NCI-H748 (cell line): Measurements from ENCODE around the gene NOTCH2.

ENCODE experiments used
- DNase-seq: peaks from one replicate; lab custom pipeline; 2025; ENCODE audit not compliant: unreplicated experiment; lab: John Stamatoyannopoulos, UW

The NOTCH2 gene

DNA sequence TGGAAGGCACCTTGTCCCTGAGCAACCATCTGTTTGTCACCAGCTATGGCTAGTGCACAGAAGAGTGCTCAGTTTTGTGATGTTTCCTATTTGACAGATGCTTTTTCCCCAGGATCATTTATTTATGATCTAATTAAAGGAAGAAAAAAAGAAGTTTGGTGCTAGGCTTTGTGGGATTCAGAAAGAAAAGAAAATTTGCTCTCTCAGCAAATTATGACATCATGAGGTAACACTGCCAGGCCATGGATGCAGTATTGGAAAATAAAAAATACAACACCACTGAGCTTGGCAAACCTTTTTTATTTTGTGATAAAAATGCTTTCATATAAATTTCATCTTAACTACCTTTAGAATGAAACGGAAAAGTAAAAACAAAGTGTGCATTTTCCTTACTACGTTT, 157.7 kb downstream of the NOTCH2 start:
- no peak for DNase-seq

GRCh38 chr1:119910618-119911017, 158.8 kb downstream of the NOTCH2 start:
- no peak for DNase-seq

GRCh38 chr1:119909890-119910596, 159.4 kb downstream of the NOTCH2 start:
- DNase-seq, result no peak

DNA sequence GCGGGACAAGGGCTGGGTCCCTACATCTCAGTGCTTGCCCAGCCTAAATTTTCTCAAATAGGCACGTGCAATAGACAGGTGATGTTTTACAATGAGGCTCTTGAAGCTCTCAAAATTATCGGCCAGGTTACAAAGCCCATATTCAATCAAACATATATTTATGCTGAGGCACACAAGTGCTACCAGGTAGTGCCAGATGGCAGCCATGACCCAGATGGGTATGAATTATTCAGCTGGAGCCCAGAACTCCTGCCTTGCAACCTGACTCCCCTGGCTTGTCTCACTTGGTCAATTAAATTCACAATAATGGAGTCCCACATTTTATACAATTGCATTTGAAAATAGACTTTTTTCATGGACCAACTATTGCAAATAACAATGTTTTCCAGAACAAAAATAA, 160.8 kb downstream of the NOTCH2 start:
- DNase-seq, result peak; percentile 32

DNA sequence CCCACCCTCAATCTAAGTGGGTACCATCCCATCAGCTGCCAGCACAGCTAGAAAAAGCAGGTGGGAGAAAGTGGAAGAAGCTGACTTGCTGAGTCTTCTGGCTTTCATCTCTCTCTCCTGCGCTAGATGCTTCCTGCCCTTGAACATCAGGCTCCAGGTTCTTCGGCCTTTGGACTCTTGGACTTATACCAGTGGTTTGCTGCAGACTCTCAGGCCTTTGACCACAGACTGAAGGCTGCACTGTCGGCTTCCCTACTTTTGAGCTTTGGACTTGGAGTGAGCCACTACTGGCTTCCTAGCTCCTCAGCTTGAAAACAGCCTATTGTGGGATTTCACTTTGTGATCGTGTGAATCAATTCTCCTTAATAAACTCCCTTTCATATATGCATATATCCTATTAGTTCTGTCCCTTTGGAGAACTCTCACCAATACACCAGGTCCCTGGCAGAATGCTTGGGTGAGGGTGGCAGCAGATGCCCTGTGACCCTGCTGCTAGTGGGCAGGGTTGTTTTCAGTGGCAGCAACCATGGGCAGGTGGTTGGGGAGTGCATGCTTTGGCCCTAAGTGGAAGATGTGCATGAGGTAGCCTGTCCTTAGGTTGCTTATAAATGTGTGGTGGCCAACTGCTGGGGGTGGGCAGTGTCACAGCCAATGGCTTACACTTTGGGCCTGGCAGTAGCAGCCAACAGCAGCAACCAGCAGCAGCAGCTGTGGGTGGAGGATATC, 162.4 kb downstream of the NOTCH2 start:
- DNase-seq, result no peak

GRCh38 chr1:119903443-119903835, 166.0 kb downstream of the NOTCH2 start:
- no peak for DNase-seq

DNA sequence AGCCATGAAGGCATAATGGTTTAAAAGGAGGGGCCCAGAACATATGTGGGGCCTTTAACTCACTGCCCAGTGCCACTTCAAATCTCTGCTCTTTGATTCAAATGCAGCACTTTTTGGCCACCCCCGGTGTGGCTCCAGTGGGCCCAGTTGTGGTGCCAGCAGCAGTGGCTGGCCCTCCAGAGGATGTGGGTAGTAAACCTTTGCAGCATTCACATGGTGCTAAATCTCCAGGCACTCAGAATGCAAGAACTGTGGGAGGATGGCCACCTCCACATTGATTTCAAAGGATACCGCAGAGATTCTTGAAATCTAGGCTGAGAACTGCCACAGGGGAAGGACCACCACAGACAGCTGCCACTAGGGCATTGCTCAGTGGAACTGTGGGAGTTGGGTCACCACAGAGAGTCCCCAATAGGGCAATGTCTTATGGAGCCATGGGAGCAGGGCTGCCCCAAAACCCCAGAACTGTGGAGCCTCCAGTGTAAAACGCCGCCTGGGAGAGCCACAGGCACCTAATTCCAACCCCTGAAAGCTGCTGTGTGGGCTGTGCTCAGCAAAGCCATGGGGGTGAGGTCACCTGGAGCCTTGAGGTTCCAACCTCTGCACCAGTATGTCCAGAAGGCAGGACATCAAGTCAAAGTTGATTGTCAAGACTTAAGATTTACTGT, 166.6 kb downstream of the NOTCH2 start:
- DNase-seq, result no peak

DNA sequence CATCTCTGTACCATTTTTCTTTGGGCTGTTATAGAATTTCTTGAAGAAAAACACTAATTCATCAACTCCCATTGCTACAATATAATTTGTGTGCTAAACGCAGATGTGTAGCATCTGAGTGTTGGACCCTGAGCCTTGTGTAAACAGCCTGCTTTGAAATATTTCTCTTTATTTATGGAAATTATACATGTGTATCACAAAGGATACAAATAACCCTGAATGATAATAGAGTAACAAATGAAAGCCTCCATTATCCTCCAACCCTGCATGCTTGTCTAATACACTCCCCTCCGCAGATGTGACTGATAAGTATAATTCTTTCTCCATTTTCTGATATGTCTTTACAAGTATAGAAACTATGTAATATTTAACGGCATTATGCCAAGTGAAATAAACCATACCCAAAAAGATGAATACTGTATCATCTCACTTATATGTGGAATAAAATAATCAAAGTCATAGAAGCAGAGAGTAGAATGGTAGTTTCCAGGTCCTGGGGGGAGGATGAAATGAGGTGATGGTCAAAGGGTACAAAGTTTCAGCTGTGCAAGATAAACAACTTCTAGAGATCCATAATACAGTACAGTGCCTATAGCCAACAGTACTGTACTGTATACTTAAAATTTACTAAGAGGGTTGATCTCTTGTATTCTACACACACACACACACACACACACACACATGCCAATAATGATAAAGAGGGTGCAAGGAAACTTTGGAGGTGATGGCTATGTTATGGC, 170.3 kb downstream of the NOTCH2 start:
- peak; percentile 58 for DNase-seq

GRCh38 chr1:119898530-119898929, 170.9 kb downstream of the NOTCH2 start:
- peak; percentile 17 for DNase-seq

GRCh38 chr1:119896303-119896702, 173.2 kb downstream of the NOTCH2 start, which contains the start of gene ADAM30:
Gene ADAM30 (minus strand): TSS chr1:119896515. CDS start chr1:119896336, 179 bp downstream.
- no peak for DNase-seq

DNA sequence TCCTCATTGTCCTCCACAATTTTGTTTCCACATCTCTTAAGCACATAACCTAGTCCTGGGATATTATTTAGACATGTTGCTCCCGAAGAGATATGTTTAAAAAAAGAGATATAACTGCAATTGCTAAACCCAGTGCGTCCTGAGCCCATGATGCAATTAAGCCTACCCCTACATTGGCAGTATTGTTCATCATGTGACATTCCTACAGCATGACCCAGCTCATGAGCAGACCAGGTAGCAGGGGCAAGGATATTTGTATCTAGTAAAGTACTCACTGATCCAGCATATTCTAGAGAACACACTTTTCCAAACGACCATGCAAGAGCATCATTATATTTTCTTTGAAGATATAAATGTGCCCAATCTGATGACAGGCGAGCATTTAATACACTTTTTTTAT, 174.4 kb downstream of the NOTCH2 start:
- no peak for DNase-seq

DNA sequence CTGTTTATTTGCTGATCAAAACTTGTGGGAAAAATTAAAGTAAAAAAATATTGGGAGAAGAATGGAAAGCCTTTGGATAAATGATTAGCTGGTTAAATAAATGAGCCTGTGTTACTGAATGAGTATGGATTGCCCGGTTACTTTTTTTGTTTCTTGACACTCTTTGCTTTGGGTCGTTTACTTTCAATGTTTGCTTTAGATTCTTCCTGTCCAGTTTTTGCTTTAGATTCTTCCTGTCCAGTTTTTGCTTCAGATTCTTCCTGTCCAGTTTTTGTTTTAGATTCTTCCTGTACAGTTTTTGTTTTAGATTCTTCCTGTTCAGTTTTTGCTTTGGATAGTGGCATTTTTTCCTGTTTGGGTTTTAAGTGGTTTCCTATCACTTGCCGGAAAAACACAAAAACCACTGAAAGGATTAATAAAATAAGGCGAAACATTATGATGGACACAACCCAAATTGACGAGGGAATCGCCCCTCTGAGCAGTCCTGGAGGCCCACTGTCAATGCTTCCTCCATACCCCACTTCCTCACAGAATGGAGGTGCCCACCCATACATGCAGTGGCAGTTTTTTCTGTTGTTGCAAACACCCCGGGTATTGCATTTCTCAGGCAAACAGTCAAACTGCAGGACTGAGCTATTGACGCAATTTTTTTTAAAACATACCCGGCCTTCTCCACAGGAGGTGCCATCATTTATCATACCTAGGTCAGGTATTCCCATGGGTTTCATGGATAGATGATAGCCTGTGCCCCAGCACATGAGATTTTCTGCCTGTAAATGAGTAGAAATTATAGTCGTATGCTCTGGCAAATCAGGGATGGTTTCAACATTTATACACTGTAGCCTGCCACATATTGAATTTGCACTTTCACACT, 175.4 kb downstream of the NOTCH2 start:
- DNase-seq, result no peak

GRCh38 chr1:119893238-119893791, 176.1 kb downstream of the NOTCH2 start:
- no peak for DNase-seq

GRCh38 chr1:119891386-119891785, 178.1 kb downstream of the NOTCH2 start:
- DNase-seq, result no peak

GRCh38 chr1:119888476-119888875, 181.0 kb downstream of the NOTCH2 start:
- DNase-seq, result no peak

GRCh38 chr1:119887427-119887826, 182.0 kb downstream of the NOTCH2 start:
- DNase-seq, result no peak

DNA sequence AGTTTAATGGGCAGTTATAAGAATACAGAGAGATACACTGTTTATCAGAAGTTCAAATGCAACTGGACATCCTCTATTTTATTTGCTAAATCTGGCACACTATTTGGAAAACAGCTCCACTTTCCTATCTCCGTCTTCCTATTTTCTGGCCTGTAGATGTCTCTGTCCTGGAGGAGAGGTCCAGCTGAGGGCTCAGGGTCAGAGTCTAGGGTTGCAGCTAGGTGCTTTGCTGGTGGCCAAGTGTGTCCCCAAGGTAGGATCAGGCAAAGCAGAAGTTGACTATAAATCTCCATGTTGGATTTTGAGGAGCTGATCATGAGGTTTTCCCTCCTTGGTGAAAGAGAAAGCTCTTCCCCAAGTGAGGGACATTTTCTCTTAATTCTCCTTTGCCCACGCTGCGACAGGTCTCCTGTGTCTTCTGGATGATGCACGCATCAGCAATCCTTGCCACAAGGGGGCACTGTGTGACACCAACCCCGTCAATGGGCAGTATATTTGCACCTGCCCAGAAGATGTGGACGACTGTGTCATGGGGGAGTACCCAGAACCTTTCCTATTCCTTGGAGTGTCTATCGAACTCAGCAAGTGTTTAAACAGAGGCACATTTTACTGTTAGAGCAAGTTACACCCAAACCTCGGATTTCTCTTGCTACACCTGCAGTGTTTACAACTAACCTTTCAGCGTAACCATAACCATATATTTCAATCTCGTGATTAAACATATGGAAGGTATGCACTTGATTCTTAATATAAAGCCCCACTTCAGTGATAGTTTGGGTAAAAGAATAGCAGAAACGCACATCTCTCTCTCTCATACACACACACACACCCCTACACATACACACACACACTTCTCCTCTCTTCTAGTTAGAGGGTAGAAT, 183.3 kb downstream of the NOTCH2 start:
- DNase-seq, result peak; percentile 62

DNA sequence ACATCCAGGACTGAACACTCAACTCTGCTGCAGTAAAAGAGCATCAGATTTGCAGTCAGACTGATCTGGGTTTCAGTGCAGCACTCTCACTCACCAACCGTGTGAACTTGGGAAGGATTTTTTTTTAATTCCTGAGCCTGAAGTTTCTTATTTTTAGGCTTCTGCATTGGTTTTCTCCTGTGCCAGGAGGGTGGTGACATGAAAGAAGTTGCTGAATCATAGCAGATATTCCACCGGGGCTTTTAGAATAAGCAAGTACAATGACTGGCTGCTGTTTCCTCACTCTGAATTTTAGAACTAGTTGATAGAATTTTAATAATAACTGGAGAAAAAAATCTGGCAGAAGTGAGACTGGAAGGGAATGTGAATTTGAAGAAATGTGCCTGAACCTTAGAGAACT, 184.8 kb downstream of the NOTCH2 start:
- DNase-seq, result no peak

GRCh38 chr1:119883826-119884225, 185.6 kb downstream of the NOTCH2 start:
- no peak for DNase-seq
